HEK293T (cell line): Measurements from ENCODE around the gene SLC22A4.

ENCODE experiments used
- ARNT ChIP-seq: fragments of 450-650 bp; IDR thresholded peaks from 2 replicates; pipeline ENCODE4 v1.6.1; 2017; ENCODE audit warnings: mild to moderate bottlenecking
- BHLHE40 ChIP-seq: fragments of 450-650 bp; IDR thresholded peaks from 2 replicates; pipeline ENCODE4 v1.6.1; 2016; ENCODE audit warnings: mild to moderate bottlenecking, moderate library complexity, borderline replicate concordance
- ELF4 ChIP-seq: fragments of 450-650 bp; IDR thresholded peaks from 2 replicates; pipeline ENCODE4 v1.6.1; 2017; ENCODE audit warnings: antibody characterized with exemption
- FOXA1 ChIP-seq: fragments of 450-650 bp; IDR thresholded peaks from 2 replicates; pipeline ENCODE4 v1.6.1; 2016; ENCODE audit warnings: mild to moderate bottlenecking
- FOXK2 ChIP-seq: fragments of 450-650 bp; IDR thresholded peaks from 2 replicates; pipeline ENCODE4 v1.6.1; 2016; ENCODE audit warnings: mild to moderate bottlenecking
- FOXM1 ChIP-seq: fragments of 450-650 bp; IDR thresholded peaks from 2 replicates; pipeline ENCODE4 v1.6.1; 2017; ENCODE audit warnings: mild to moderate bottlenecking, borderline replicate concordance
- L3MBTL2 ChIP-seq: fragments of 450-650 bp; conservative IDR thresholded peaks from 2 replicates; pipeline ENCODE4 v1.6.1; 2016; ENCODE audit warnings: mild to moderate bottlenecking
- LEF1 ChIP-seq: fragments of 450-650 bp; IDR thresholded peaks from 2 replicates; pipeline ENCODE4 v1.6.1; 2017; ENCODE audit warnings: mild to moderate bottlenecking, borderline replicate concordance
- NFRKB ChIP-seq: fragments of 450-650 bp; IDR thresholded peaks from 2 replicates; pipeline ENCODE4 v1.6.1; 2016; ENCODE audit warnings: mild to moderate bottlenecking, moderate library complexity
- SP1 ChIP-seq: fragments of 450-650 bp; IDR thresholded peaks from 2 replicates; pipeline ENCODE4 v1.6.1; 2017
- SUZ12 ChIP-seq: fragments of 450-650 bp; IDR thresholded peaks from 2 replicates; pipeline ENCODE4 v1.6.1; 2016; ENCODE audit warnings: mild to moderate bottlenecking
- TARDBP ChIP-seq: fragments of 450-650 bp; IDR thresholded peaks from 2 replicates; pipeline ENCODE4 v1.6.1; 2016
- ZNF384 ChIP-seq: fragments of 450-650 bp; IDR thresholded peaks from 2 replicates; pipeline ENCODE4 v1.6.1; 2016

DNA sequence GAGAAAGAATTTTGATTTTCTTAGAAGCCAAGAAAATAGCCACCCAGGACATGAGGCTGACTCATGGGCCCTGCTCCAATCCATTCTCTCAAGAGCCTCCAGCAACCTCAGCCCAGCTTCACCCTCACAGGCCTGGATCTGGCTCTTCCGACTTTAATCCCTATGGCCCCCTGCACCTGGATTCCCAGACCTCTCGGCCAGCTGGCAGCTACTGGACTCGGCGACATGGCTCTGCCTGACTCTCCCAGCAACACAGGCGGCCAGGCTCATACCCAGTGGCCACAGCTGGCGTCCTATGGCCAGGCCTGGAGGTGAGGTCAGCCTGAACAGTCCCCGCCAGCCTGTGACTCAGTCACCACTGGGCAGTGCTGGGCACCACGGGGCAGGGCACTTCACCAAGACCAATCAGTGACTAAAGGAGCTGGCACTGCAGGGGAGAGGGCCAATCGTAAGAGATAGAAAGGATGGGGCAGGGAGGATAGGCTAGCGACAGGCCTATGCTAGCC lies 42.9 kb upstream of the SLC22A4 start:
- no peak for TF ChIP-seq BHLHE40
- no peak for TF ChIP-seq L3MBTL2
- TF ChIP-seq ZNF384, result no peak
- TF ChIP-seq FOXM1, result no peak
- no peak for TF ChIP-seq ELF4
- TF ChIP-seq SP1, result no peak
- TF ChIP-seq ARNT, result no peak
- TF ChIP-seq NFRKB, result no peak
- no peak for TF ChIP-seq TARDBP
- TF ChIP-seq FOXA1, result no peak
- TF ChIP-seq SUZ12, result no peak
- no peak for TF ChIP-seq FOXK2
- no peak for TF ChIP-seq LEF1
